Left lung (tissue), 10 donors: Measurements from ENCODE around the gene ALPG. TPM values are rescaled to one million over a fixed set of nuclear protein-coding genes. Genes with fewer than 3 reads are reported as not detected.

Source experiments
- ATAC-seq: fragments of 200-7000 bp; cut with Tn5 transposase; one replicate; pipeline ENCODE4 v1.9.1; 2020; ENCODE audit warnings: moderate library complexity
- DNase-seq, 4 donors: peaks; one replicate each; pipeline ENCODE4 v3.0.0-alpha.2; 2013 to 2020
- H3K27ac ChIP-seq, 2 donors: fragments of 200-600 bp; sonication (generic) in 1 of 2; one replicate each; pipeline versions ENCODE4 v1.5.0 to v1.8.0; 2020 to 2021
- H3K27me3 ChIP-seq, 2 donors: fragments of 200-600 bp; sonication (generic) in 1 of 2; one replicate each; pipeline versions ENCODE4 v1.5.0 to v1.8.0; 2020 to 2021
- H3K36me3 ChIP-seq, 2 donors: fragments of 200-600 bp; sonication (generic) in 1 of 2; one replicate each; pipeline versions ENCODE4 v1.5.0 to v1.8.0; 2020 to 2021
- H3K4me1 ChIP-seq, 2 donors: fragments of 200-600 bp; one replicate each; pipeline ENCODE4 v1.8.0; 2021
- H3K4me3 ChIP-seq, 2 donors: fragments of 200-600 bp; sonication (generic) in 1 of 2; one replicate each; pipeline versions ENCODE4 v1.5.0 to v1.8.0; 2020 to 2021; ENCODE audit warnings: mild to moderate bottlenecking in 1 of 2
- H3K9me3 ChIP-seq, 2 donors: fragments of 200-600 bp; sonication (generic) in 1 of 2; one replicate each; pipeline versions ENCODE4 v1.5.0 to v1.8.0; 2020 to 2021
- CTCF ChIP-seq, 2 donors: fragments of 200-600 bp; sonication (generic) in 1 of 2; IDR thresholded peaks; one replicate each; pipeline versions ENCODE4 v1.5.0 to v1.8.0; 2021; ENCODE audit warnings: antibody characterized with exemption in 2 of 2
- intact Hi-C, 2 donors: fragments of 100-400 bp; cut with DNase I; formaldehyde crosslinking; loops; one replicate each; pipeline versions ENCODE4 v1.11.2 to v1.14.2; 2022
- polyA plus RNA-seq, 6 donors: library from polyadenylated mRNA; unstranded; fragments of 120-200 nt; gene quantifications; one replicate each; pipeline ENCODE4 v1.2.1, GENCODE V29; 2013; ENCODE audit not compliant: insufficient read length in 6 of 6
- total RNA-seq, 2 donors: library from RNA; stranded (reverse); fragmentation: NEBNext Ultra II Directional; extraction: Animal tissue kit (Norgen Biotek cat#: 25700); gene quantifications; one replicate each; pipeline ENCODE4 v1.2.1, GENCODE V29; 2021
- donor health status: DM: no; HTN: yes; CAD: no.
- donor health status: DM: no; HTN: no; CAD: no.

The ALPG gene
- total and polyA plus RNA-seq, 8 donors, result 0.08 to 0.16 TPM; not detected in 6

- DNase-seq, result peak in 1 of 4 donors; percentile 71
Measured at GRCh38 chr2:232456296-232457120, 49.9 kb downstream of the ALPG start.

GRCh38 chr2:232457121-232458011 is 50.7 kb downstream of the ALPG start:
- ATAC-seq (no peak), DNase-seq (peak in 1 of 4 donors; percentile 20)
- no peaks in the 10 kb centered on the region for H3K4me1 ChIP-seq
- no peak overlapping the region for H3K4me3 ChIP-seq
- intact Hi-C loops, result no loop called here
- no peak for TF ChIP-seq CTCF (IDR thresholded peaks at IDR 0.05)
- no peaks in the 10 kb centered on the region for H3K36me3 ChIP-seq
- H3K27ac ChIP-seq, result no peak overlapping the region
- peaks cover 7 to 60% of the 10 kb centered on the region in 2 donors for H3K27me3 ChIP-seq
- no peaks in the 10 kb centered on the region for H3K9me3 ChIP-seq

More at GRCh38 chr2:232456296-232457120, 49.9 kb downstream of the ALPG start:
- Histone ChIP-seq H3K27me3 (peaks cover 7 to 57% of the 10 kb centered on the region in 2 donors), H3K4me1 (no peaks in the 10 kb centered on the region), H3K4me3 (no peak overlapping the region), H3K27ac (no peak overlapping the region), H3K36me3 (no peaks in the 10 kb centered on the region), H3K9me3 (no peaks in the 10 kb centered on the region)
- ATAC-seq, result no peak
- TF ChIP-seq CTCF (IDR thresholded peaks at IDR 0.05), result no peak
- intact Hi-C loops, result no loop called here

- Histone ChIP-seq H3K4me3 (no peak overlapping the region), H3K36me3 (no peaks in the 10 kb centered on the region), H3K27me3 (peaks cover 7 to 60% of the 10 kb centered on the region in 2 donors), H3K4me1 (no peaks in the 10 kb centered on the region), H3K9me3 (no peaks in the 10 kb centered on the region), H3K27ac (no peak overlapping the region)
- no peak for DNase-seq
- intact Hi-C loops, result no loop called here
- ATAC-seq, result no peak
- TF ChIP-seq CTCF (IDR thresholded peaks at IDR 0.05), result no peak
Measured at GRCh38 chr2:232458051-232458660, 51.5 kb downstream of the ALPG start.

- peaks cover 7 to 60% of the 10 kb centered on the region in 2 donors for H3K27me3 ChIP-seq
- DNase-seq, result peak in 2 of 4 donors; percentile 25 to 76
- no peak for ATAC-seq
- TF ChIP-seq CTCF (IDR thresholded peaks at IDR 0.05), result no peak
- H3K9me3 ChIP-seq, result no peaks in the 10 kb centered on the region
- H3K4me3 ChIP-seq, result no peak overlapping the region
- H3K4me1 ChIP-seq, result no peaks in the 10 kb centered on the region
- H3K27ac ChIP-seq, result no peak overlapping the region
- no peaks in the 10 kb centered on the region for H3K36me3 ChIP-seq
- intact Hi-C loops, result no loop called here
Measured at GRCh38 chr2:232458661-232459418, 52.2 kb downstream of the ALPG start.
